Activated CD4-positive, alpha-beta T cell treated with anti-CD3 and anti-CD28 coated beads, Interleukin-2, amount 10 ng/mL, durations not matched to agents 7 days and 5 days (primary cell): ENCODE data around the gene IFI27L2. TPM values are rescaled to one million over a fixed set of nuclear protein-coding genes. Genes with fewer than 3 reads are reported as not detected.

Source experiments
- CTCF ChIA-PET: fragments of 350-600 bp; sonication (Branson Sonifier 250); formaldehyde crosslinking; loops from one replicate; lab custom pipeline; 2021; ENCODE audit warnings: antibody characterized with exemption; lab: Charles Lee
- POLR2A ChIA-PET: fragments of 350-600 bp; sonication (Branson Sonifier 250); formaldehyde crosslinking; loops from one replicate; lab custom pipeline; 2021; ENCODE audit warnings: antibody characterized with exemption; lab: Charles Lee
- DNase-seq: peaks from one replicate; pipeline ENCODE4 v3.0.0-alpha.2; 2020
- H3K27ac Mint-ChIP-seq: one replicate; pipeline ENCODE4 v1.8.0; 2021; ENCODE audit warnings: mild to moderate bottlenecking, moderate library complexity, mixed read lengths
- H3K27me3 Mint-ChIP-seq: one replicate; pipeline ENCODE4 v1.8.0; 2021; ENCODE audit warnings: mixed read lengths
- H3K36me3 Mint-ChIP-seq: one replicate; pipeline ENCODE4 v1.8.0; 2021; ENCODE audit warnings: low read depth, mixed read lengths
- H3K4me1 Mint-ChIP-seq: one replicate; pipeline ENCODE4 v1.8.0; 2021; ENCODE audit warnings: mixed read lengths
- H3K4me3 Mint-ChIP-seq: one replicate; pipeline ENCODE4 v1.8.0; 2021; ENCODE audit warnings: mild to moderate bottlenecking, moderate library complexity, mixed read lengths
- H3K9me3 Mint-ChIP-seq: one replicate; pipeline ENCODE4 v1.8.0; 2021; ENCODE audit warnings: mixed read lengths
- total RNA-seq, 2 experiments: library from RNA; stranded (reverse); gene quantifications; one replicate each; pipeline ENCODE4 v1.2.3, GENCODE V29; 2021

IFI27L2 gene
- total RNA-seq, 2 experiments from 2014 or later, result 76.0 to 91.3 TPM

GRCh38 chr14:94143711-94144110 lies 14.3 kb upstream of the IFI27L2 start:
- CTCF ChIA-PET, result interaction anchor here (0.9 to 2.1 kb wide), 2 partner anchors 12 to 27 kb away, joined by 3 to 9 read pairs; no protein-coding TSS in a partner anchor

GRCh38 chr14:94143239-94143638 lies 13.8 kb upstream of the IFI27L2 start:
- H3K4me1 Mint-ChIP-seq, result peaks cover 23% of the 10 kb centered on the region

More at GRCh38 chr14:94143711-94144110, 14.3 kb upstream of the IFI27L2 start:
- H3K27ac Mint-ChIP-seq, result no peak overlapping the region
- peaks cover 23% of the 10 kb centered on the region for H3K4me1 Mint-ChIP-seq
- DNase-seq, result no peak
- POLR2A ChIA-PET, result no interaction called here
- H3K4me3 Mint-ChIP-seq, result no peak overlapping the region
- H3K36me3 Mint-ChIP-seq, result no peaks in the 10 kb centered on the region
- H3K27me3 Mint-ChIP-seq, result peaks cover 14% of the 10 kb centered on the region
- H3K9me3 Mint-ChIP-seq, result peaks cover 3% of the 10 kb centered on the region

GRCh38 chr14:94142836-94143235 lies 13.4 kb upstream of the IFI27L2 start:
- POLR2A ChIA-PET, result no interaction called here
- Mint-ChIP-seq H3K9me3 (peaks cover 3% of the 10 kb centered on the region), H3K36me3 (no peaks in the 10 kb centered on the region), H3K27ac (no peak overlapping the region), H3K4me3 (no peak overlapping the region), H3K4me1 (peaks cover 23% of the 10 kb centered on the region), H3K27me3 (peaks cover 6% of the 10 kb centered on the region)
- DNase-seq, result no peak
- CTCF ChIA-PET, result interaction anchor here (0.9 to 2.1 kb wide), 5 partner anchors 11 to 106 kb away, joined by 3 to 9 read pairs (median 3); no protein-coding TSS in a partner anchor

More at GRCh38 chr14:94143239-94143638, 13.8 kb upstream of the IFI27L2 start:
- H3K27ac Mint-ChIP-seq, result no peak overlapping the region
- no peaks in the 10 kb centered on the region for H3K36me3 Mint-ChIP-seq
- H3K27me3 Mint-ChIP-seq, result peaks cover 9% of the 10 kb centered on the region
- CTCF ChIA-PET, result interaction anchor here (0.9 to 2.1 kb wide), 4 partner anchors 12 to 106 kb away, joined by 3 to 9 read pairs (median 3); no protein-coding TSS in a partner anchor
- peaks cover 3% of the 10 kb centered on the region for H3K9me3 Mint-ChIP-seq
- H3K4me3 Mint-ChIP-seq, result no peak overlapping the region
- peak; percentile 6 for DNase-seq
- POLR2A ChIA-PET, result no interaction called here

- peaks cover 3% of the 10 kb centered on the region for H3K27me3 Mint-ChIP-seq
- ChIA-PET POLR2A (no interaction called here), CTCF (interaction anchor here (1.3 to 2.1 kb wide), 5 partner anchors 11 to 203 kb away, joined by 3 to 9 read pairs (median 3); no protein-coding TSS in a partner anchor)
- peaks cover 3% of the 10 kb centered on the region for H3K9me3 Mint-ChIP-seq
- no peak overlapping the region for H3K27ac Mint-ChIP-seq
- peaks cover 20% of the 10 kb centered on the region for H3K4me1 Mint-ChIP-seq
- DNase-seq, result no peak
- H3K4me3 Mint-ChIP-seq, result no peak overlapping the region
- no peaks in the 10 kb centered on the region for H3K36me3 Mint-ChIP-seq
These were observed 12.8 kb upstream of the IFI27L2 start for GRCh38 chr14:94142247-94142646.

- H3K27ac Mint-ChIP-seq, result no peak overlapping the region
- CTCF ChIA-PET, result interaction anchor here (0.6 to 1.8 kb wide), 3 partner anchors 9 to 35 kb away, joined by 3 to 5 read pairs (median 4); no protein-coding TSS in a partner anchor
- POLR2A ChIA-PET, result no interaction called here
These were observed 10.0 kb upstream of the IFI27L2 start for GRCh38 chr14:94139421-94139820.

GRCh38 chr14:94139006-94139405 lies 9.6 kb upstream of the IFI27L2 start:
- Mint-ChIP-seq H3K4me1 (peaks cover 7% of the 10 kb centered on the region), H3K9me3 (peaks cover 10% of the 10 kb centered on the region), H3K36me3 (no peaks in the 10 kb centered on the region), H3K4me3 (no peak overlapping the region), H3K27me3 (peaks cover 17% of the 10 kb centered on the region), H3K27ac (no peak overlapping the region)
- ChIA-PET CTCF (interaction anchor here (0.6 to 1.8 kb wide), 6 partner anchors 10 to 1179 kb away, joined by 3 to 5 read pairs (median 3); no protein-coding TSS in a partner anchor), POLR2A (no interaction called here)
- DNase-seq, result peak; percentile 3

More at GRCh38 chr14:94139421-94139820, 10.0 kb upstream of the IFI27L2 start:
- H3K4me3 Mint-ChIP-seq, result no peak overlapping the region
- H3K27me3 Mint-ChIP-seq, result peaks cover 16% of the 10 kb centered on the region
- peak; percentile 3 for DNase-seq
- peaks cover 10% of the 10 kb centered on the region for H3K9me3 Mint-ChIP-seq
- peaks cover 8% of the 10 kb centered on the region for H3K4me1 Mint-ChIP-seq
- no peaks in the 10 kb centered on the region for H3K36me3 Mint-ChIP-seq

GRCh38 chr14:94138251-94138650 lies 8.8 kb upstream of the IFI27L2 start:
- H3K4me1 Mint-ChIP-seq, result peaks cover 7% of the 10 kb centered on the region
- H3K27ac Mint-ChIP-seq, result no peak overlapping the region
- POLR2A ChIA-PET, result no interaction called here
- no peak overlapping the region for H3K4me3 Mint-ChIP-seq
- CTCF ChIA-PET, result interaction anchor here (1.0 to 2.1 kb wide), 4 partner anchors 19 to 198 kb away, joined by 3 to 23 read pairs (median 4); no protein-coding TSS in a partner anchor
- DNase-seq, result no peak
- H3K27me3 Mint-ChIP-seq, result peaks cover 20% of the 10 kb centered on the region
- H3K36me3 Mint-ChIP-seq, result no peaks in the 10 kb centered on the region
- peaks cover 10% of the 10 kb centered on the region for H3K9me3 Mint-ChIP-seq

GRCh38 chr14:94136575-94137331 lies 7.3 kb upstream of the IFI27L2 start:
- peak; percentile 88 for DNase-seq
- Mint-ChIP-seq H3K36me3 (no peaks in the 10 kb centered on the region), H3K9me3 (peaks cover 10% of the 10 kb centered on the region)

GRCh38 chr14:94135476-94135875 lies 6.1 kb upstream of the IFI27L2 start:
- POLR2A ChIA-PET, result no interaction called here
- H3K4me1 Mint-ChIP-seq, result peaks cover 10% of the 10 kb centered on the region
- DNase-seq, result no peak
- no peak overlapping the region for H3K27ac Mint-ChIP-seq
- no peaks in the 10 kb centered on the region for H3K36me3 Mint-ChIP-seq
- H3K27me3 Mint-ChIP-seq, result peaks cover 31% of the 10 kb centered on the region
- no peak overlapping the region for H3K4me3 Mint-ChIP-seq
- H3K9me3 Mint-ChIP-seq, result peaks cover 10% of the 10 kb centered on the region
- CTCF ChIA-PET, result no interaction called here

More at GRCh38 chr14:94136575-94137331, 7.3 kb upstream of the IFI27L2 start:
- Mint-ChIP-seq H3K4me3 (no peak overlapping the region), H3K27ac (no peak overlapping the region), H3K4me1 (peaks cover 10% of the 10 kb centered on the region), H3K27me3 (peaks cover 26% of the 10 kb centered on the region)
- ChIA-PET POLR2A (interaction anchor here (0.6 to 1.1 kb wide), 3 partner anchors 10 to 111 kb away, joined by 3 read pairs; partner anchors contain the start of gene OTUB2), CTCF (interaction anchor here (0.5 to 2.1 kb wide), 35 partner anchors 8 to 1024 kb away, joined by 3 to 23 read pairs (median 4); partner anchors contain the start of genes DDX24, IFI27, IFI27L1 and OTUB2)

GRCh38 chr14:94132285-94132887 lies 3.0 kb upstream of the IFI27L2 start:
- peaks cover 31% of the 10 kb centered on the region for H3K27me3 Mint-ChIP-seq
- peaks cover 10% of the 10 kb centered on the region for H3K9me3 Mint-ChIP-seq
- no peak overlapping the region for H3K27ac Mint-ChIP-seq
- POLR2A ChIA-PET, result no interaction called here
- CTCF ChIA-PET, result interaction anchor here (0.6 to 1.9 kb wide), 11 partner anchors 10 to 903 kb away, joined by 3 to 10 read pairs (median 3); partner anchors contain the start of gene PPP4R4
- DNase-seq, result peak; percentile 79
- no peak overlapping the region for H3K4me3 Mint-ChIP-seq
- H3K36me3 Mint-ChIP-seq, result no peaks in the 10 kb centered on the region
- H3K4me1 Mint-ChIP-seq, result peaks cover 37% of the 10 kb centered on the region

- DNase-seq, result peak; percentile 37
- peaks cover 30% of the 10 kb centered on the region for H3K4me1 Mint-ChIP-seq
- ChIA-PET CTCF (interaction anchor here (0.6 to 1.4 kb wide), 4 partner anchors 11 to 93 kb away, joined by 3 to 5 read pairs (median 3); no protein-coding TSS in a partner anchor), POLR2A (no interaction called here)
- H3K9me3 Mint-ChIP-seq, result peaks cover under 1% of the 10 kb centered on the region
- H3K4me3 Mint-ChIP-seq, result peak overlapping the region; percentile 85
- H3K36me3 Mint-ChIP-seq, result no peaks in the 10 kb centered on the region
- H3K27ac Mint-ChIP-seq, result peak overlapping the region; percentile 94
- H3K27me3 Mint-ChIP-seq, result peaks cover 21% of the 10 kb centered on the region
These were observed 482 bp upstream of the IFI27L2 start for GRCh38 chr14:94129758-94130414.
